ENCODE data around the gene NEAT1.

DNA sequence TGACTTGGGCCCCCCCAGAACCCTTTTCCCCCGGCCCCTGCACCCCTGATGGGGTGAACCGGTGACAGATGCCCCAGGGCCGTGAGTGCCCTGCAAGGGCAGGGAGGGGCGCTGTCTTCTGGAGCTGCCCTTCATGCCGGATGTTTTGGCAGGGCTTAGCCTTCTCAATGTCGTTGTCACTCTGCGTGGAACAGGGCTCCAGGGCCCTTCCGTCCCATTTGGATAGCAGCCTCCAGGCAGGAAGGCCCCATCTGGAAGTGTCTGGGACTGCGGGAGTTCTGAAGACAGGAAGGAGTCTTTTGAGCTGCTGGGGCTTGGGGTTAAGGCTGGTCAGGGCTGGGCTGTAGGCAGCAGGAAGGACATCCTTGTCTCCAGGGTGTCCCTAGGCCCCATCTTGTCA lies 31.6 kb upstream of the NEAT1 start:
- TF ChIP-seq POLR2A (IDR thresholded peaks at IDR 0.05), result no peak
- TF ChIP-seq, protein P1, sequence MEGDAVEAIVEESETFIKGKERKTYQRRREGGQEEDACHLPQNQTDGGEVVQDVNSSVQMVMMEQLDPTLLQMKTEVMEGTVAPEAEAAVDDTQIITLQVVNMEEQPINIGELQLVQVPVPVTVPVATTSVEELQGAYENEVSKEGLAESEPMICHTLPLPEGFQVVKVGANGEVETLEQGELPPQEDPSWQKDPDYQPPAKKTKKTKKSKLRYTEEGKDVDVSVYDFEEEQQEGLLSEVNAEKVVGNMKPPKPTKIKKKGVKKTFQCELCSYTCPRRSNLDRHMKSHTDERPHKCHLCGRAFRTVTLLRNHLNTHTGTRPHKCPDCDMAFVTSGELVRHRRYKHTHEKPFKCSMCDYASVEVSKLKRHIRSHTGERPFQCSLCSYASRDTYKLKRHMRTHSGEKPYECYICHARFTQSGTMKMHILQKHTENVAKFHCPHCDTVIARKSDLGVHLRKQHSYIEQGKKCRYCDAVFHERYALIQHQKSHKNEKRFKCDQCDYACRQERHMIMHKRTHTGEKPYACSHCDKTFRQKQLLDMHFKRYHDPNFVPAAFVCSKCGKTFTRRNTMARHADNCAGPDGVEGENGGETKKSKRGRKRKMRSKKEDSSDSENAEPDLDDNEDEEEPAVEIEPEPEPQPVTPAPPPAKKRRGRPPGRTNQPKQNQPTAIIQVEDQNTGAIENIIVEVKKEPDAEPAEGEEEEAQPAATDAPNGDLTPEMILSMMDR (IDR thresholded peaks at IDR 0.05), result no peak

Data from body of pancreas (tissue), 4 donors.